ENCODE data around the gene TOM1.
"Not testable (repeated sequence)": the region's sequence is repeated elsewhere in the genome, so short reads cannot be mapped to it uniquely, and the experiment has no call there.

Gene TOM1

DNA sequence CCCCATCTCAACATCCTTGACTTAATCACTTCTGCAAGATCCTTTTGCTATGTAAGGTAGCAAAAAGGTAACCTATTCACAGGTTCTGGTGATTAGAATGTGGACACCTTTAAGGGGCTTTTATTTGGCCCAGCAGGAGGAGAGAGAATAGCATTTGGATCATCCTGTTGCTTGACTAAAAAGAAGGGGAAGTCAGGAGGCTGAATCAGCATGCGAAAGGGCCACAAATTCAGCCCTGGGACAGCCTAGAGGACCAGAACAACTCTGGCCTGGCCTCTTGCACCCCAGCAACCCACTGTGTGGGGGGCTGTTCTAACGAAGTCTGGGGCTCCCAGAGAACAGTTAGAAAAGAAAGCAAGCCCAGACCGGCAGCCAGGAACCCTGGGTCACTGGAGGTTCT is 78.0 kb downstream of the TOM1 start:
- no peak for DNase-seq

DNA sequence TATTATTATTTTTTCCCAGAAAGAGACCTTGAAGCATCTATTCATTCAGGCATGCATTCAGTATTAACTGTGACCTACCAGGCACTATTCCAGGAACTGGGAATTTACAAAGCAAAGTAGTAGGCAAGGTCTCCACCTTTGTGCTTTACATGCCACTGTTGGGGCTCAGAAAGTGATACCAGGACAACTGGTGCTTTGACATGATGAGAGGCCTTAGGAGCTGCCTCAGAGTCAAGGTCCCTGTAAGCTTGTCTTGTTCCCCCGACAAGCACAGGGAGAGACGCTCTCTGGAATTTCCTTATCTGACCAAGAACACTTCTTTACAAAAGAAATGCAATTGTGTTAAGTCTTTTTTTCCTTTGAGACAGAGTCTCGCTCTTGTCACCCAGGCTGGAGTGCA is 78.9 kb downstream of the TOM1 start:
- DNase-seq, result no peak

DNA sequence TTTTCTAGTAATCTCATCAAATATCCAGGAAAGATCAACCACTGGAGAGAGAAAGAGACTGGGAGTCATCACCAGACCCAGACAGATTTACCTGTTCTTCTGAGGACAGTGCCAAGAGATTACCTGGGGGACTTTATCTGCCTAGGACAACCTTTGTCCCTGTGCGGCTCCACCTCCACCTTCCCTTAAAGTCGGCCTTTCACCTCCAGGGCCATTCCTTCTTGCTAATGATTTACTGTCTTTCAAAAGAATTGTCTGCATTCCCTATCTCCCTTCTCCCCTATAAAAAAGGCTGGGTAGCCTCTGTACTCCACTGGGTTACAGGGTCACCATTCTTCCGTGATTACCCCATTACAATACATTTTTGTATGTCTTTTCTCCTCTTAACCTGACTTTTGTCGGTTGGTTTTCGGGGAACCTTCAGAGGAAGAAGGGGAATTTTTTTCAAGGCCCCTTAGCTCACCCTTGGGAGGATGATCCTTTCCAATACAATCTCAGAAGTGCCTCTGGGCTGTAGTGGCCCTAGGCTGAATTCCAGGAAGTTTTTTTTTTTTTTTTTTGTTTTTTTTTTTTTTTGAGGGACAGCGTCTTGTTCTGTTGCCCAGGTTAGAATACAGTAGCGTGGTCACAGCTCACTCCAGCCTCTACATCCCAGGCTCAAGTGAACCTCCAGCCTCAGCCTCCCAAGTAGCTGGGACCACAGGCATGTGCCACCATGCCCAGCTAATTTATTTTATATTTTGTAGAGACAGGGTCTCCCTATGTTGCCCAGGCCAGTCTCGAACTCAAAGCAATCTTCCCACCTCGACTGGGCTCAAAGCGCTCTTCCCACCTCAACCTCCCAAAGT is 79.7 kb downstream of the TOM1 start:
- no peak for DNase-seq

DNA sequence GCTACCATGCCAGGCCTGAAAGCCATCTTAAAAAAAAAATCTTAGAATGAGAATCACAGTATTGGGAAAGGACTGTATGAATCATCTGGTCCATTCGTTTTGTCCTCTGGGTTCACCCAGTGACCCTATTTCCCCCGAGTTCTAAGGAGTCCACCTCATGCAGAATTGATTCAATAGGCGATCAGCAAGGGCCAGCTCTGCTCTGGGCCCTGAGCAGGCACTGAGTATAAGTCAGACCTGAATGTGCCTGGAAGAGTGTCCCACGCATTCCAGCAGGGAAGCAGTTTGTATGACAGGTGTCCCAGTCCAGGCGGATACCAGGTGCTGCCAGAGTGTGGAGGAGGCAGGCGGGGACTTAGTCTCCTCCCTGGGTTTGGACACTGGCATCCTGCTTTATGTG is 80.3 kb downstream of the TOM1 start:
- DNase-seq, result no peak

DNA sequence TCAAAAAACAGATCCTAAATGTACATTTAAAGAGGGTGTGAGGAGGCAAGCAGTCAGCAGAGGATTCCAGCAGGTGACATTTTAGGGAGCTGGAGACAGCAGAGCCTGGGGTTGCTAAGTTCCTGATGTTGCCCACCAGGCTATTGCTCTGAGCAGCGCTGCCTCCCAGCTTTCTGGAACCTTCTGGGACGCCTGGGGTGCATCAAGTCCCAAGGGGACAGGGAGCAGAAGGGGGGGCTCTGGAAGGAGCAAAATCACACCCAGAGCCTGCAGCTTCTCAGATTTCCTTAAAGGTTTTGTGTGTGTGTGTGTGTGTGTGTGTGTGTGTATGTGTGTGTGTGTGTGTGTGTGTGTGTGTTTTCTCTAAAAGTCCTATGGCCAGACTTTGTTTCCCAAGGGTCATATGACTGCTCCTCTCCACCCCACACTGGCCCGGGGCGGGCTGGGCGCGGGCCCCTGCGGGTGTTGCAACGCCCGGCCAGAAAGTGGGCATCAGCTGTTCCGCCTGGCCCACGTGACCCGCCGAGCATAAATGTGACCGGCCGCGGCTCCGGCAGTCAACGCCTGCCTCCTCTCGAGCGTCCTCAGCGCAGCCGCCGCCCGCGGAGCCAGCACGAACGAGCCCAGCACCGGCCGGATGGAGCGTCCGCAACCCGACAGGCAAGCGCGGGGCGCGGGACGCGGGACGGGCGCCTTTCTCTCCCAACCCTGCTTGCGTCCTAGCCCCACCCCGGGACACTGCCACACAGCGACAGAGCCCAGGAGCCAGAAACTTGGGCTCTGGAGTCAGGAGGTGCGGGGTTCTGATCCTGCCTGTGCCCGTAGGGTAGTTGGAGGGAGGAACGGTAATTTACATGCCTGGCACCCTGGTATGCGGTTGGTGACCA is 81.1 kb downstream of the TOM1 start, which contains the start of gene HMOX1:
Gene HMOX1, plus strand, starts transcription at position 560 of the 887 bp plus-strand sequence. Its CDS starts 78 bp downstream, at position 638.
- no peak for DNase-seq

DNA sequence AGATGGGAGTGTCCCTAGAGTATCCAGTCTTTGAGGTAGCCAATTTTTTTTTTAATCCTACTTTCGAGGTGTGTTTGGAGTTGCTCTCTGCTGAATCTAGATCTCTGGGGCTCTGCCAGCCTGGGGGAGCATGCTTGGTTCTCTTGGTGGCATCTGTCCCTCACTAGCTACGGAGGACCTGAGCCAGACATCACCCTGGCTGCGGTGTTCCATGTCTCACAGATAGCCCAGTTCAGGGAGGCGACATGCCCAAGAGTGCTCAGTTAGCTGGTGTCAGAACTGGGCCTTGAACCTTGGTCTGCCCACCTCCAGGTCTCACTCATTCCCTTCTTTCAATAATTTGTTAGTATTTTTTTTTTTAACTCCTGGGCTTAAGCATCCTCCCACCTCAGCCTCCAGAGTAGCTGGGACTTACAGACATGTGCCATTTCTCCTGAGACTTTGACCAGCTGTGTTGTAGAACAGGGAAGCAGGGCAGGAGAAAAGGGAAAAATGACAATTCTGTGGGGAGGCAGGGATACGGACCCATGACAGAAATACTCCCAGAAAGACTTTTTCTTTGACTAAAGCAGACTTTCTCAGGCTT is 81.8 kb downstream of the TOM1 start:
- DNase-seq, result no peak

DNA sequence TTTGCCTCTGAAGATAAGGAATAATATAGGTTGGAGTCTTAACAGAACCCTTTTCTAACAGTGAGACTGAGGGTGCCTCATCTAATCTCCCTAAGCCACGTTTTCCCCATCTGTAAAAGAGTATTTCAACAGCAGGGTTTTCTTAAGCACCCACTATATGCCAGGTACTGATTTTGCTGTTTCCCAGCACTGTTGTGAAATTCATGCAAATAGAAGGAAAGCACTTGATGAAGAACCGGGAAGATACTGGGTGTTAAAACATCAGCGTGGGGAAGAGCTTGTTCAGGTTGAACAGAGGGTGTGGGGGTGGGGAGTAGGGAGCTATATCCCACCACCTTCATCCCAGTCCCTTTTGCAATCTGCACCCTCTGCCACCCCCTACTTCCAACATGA is 84.0 kb downstream of the TOM1 start:
- no peak for DNase-seq

DNA sequence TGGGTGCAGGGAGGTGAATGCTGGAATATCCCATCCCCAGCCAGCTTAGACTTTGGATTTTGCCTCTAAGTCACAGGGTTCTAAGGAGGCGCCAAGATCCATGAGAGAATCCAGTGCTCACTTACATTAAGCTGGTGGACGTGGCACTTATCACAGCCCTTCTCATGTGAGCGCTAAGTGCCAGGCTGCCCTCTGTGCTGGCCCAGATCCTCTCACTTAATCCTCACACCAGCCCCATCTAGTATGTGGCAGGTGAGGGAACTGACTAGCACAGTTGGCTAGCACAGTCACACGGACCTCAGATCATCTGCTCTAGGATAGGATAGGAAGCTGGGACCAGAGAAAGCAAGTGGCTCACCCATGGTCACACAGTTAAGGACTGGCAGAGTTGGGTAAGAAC is 84.8 kb downstream of the TOM1 start:
- DNase-seq, result no peak

DNA sequence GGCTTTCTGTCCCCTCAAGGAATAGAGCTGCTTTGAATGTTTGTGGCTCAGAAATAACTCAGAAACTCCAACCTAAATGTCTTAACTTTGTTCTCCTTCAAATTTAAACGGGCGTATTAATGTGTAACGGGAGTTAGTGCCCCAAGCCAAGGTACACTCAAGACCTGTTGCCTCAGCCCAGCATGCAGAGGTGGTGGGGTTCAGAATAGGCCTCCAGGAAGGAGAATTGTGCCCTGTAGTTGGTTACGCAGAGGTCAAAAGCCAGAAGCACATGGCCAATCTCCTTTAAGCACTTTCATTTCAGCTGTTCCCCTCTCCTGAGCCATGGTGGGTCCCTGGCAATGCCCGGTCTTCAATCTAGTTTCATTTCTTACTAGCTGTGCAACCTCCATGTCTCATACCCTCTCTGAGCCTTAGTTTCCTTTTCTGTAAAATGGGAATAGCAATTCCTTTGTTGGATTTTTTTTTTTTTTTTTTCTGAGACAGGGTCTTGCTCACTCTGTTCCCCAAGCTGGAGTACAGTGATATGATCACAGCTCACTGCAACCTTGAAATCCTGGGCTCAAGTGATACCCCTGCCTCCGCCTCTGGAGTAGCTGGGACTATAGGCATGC is 85.4 kb downstream of the TOM1 start:
- DNase-seq, result no peak

DNA sequence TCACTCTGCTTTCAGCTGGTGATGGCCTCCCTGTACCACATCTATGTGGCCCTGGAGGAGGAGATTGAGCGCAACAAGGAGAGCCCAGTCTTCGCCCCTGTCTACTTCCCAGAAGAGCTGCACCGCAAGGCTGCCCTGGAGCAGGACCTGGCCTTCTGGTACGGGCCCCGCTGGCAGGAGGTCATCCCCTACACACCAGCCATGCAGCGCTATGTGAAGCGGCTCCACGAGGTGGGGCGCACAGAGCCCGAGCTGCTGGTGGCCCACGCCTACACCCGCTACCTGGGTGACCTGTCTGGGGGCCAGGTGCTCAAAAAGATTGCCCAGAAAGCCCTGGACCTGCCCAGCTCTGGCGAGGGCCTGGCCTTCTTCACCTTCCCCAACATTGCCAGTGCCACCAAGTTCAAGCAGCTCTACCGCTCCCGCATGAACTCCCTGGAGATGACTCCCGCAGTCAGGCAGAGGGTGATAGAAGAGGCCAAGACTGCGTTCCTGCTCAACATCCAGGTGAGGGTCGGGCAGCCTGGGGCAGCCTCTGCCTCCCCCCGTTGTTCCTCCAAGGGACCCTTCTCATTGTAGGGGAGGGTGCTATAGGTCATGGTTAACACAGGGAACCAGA is 87.1 kb downstream of the TOM1 start:
- no peak for DNase-seq

DNA sequence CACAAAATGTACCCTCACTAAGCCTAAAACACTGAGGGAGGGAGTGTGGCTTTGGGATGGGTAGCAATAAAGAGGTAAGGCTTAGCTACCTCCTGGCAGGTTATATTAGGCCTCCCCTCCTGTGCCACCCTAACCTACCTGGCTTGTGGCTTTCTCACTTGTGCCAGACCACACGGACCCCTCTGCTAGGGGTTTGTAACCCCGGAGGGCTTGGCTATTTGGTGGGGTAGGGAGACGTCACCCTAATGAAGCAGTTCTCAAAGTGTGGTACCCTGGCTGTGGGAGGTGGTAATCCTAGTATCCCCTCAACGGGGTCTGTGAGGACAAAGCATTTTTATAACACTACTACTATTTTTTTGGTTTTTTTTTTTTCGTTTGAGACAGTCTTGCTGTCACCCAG is 91.2 kb downstream of the TOM1 start:
- DNase-seq, result no peak

DNA sequence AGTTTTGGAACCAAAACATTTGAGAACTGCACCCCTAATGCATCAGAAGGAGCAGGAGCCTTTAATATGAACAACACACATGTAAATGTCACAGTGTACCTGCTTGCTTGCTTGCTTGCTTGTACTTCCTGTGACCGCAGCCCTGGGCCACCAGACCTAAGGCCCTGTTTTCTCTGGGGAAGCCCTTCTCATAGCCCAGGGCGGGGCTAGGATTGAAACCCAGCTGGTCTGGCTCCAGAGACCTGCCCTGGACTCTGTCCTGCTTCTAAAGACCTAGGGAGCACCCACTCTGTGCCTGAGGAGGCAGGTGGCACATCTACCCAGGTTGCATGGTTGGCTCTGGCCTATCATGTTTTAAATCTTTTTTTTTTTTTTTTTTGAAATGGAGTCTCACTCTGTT is 92.7 kb downstream of the TOM1 start:
- DNase-seq, result no peak

DNA sequence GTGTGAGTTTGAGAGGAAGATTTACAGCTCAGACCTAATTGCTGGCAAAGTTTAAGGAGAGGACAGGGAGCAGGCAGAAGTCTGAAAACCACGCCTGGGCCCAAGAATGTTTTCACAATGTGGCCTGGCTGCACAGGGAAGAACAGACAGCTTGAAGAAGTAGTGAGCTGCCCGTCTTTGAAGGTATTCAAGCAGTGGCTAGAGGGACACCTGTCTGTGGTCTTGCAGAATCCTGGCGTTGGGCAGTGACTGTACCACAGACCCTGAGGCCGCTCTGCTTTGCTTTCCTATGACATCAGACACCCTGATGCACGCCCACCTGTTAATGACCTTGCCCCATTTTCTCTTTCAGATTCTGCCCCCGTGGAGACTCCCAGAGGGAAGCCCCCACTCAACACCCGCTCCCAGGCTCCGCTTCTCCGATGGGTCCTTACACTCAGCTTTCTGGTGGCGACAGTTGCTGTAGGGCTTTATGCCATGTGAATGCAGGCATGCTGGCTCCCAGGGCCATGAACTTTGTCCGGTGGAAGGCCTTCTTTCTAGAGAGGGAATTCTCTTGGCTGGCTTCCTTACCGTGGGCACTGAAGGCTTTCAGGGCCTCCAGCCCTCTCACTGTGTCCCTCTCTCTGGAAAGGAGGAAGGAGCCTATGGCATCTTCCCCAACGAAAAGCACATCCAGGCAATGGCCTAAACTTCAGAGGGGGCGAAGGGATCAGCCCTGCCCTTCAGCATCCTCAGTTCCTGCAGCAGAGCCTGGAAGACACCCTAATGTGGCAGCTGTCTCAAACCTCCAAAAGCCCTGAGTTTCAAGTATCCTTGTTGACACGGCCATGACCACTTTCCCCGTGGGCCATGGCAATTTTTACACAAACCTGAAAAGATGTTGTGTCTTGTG is 93.7 kb downstream of the TOM1 start:
- no peak for DNase-seq

DNA sequence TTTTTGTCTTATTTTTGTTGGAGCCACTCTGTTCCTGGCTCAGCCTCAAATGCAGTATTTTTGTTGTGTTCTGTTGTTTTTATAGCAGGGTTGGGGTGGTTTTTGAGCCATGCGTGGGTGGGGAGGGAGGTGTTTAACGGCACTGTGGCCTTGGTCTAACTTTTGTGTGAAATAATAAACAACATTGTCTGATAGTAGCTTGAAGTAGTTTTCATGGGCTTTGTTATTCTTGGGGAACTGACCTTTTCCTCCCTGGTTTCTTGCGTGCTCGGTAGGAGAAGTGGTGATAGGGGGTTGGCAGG is 94.3 kb downstream of the TOM1 start:
- DNase-seq, result no peak

DNA sequence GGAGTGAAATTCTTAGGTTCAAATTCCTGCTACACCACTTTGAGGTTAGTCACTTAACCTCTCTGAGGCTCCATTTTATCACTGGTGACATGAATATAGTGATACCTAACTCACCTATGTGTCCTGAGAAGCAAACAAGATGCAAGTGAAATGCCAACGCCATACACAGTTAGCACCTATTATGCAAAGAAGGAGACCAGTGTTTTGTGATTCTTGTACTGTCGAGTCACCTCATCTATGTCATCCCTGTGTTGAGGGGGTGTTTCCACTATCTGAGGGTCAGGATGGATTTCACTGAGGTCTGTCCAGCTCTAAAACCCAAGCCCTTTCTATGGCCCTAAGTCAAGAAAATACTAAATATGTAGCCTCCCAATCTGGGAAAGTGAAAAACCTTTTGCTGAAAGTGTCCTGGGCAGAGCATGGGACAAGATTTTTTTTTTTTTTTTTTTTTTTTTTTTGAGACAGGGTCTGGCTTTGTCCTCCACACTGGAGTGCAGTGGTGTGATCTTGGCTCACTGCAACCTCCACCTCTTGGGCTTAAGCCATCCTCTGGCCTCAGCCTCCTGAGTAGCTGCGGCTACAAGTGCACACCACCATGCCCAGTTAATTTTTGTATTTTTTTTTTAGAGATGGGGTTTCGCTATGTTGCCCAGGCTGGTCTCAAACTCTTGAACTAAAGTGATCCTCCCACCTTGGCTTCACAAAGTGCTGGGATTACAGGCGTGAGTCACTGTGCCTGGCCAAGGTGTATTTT is 95.3 kb downstream of the TOM1 start:
- DNase-seq, result no peak

DNA sequence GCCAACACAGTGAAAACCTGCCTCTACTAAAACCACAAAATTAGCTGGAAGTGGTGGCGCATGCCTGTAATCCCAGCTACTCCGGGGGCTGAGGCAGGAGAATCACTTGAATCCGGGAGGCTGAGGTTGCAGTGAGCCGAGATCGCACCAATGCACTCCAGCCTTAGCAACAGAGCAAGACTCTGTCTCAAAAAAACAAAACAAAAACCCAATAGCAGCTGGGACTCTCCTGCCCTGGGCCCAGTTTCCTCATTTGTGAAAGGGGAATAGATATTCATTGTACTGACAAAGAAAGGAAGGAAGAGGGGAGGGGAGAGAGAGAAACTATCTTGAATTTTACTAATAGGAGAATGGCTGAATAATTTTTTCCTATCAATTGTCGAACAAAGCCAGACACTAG is 96.9 kb downstream of the TOM1 start:
- not testable (repeated sequence) for DNase-seq

DNA sequence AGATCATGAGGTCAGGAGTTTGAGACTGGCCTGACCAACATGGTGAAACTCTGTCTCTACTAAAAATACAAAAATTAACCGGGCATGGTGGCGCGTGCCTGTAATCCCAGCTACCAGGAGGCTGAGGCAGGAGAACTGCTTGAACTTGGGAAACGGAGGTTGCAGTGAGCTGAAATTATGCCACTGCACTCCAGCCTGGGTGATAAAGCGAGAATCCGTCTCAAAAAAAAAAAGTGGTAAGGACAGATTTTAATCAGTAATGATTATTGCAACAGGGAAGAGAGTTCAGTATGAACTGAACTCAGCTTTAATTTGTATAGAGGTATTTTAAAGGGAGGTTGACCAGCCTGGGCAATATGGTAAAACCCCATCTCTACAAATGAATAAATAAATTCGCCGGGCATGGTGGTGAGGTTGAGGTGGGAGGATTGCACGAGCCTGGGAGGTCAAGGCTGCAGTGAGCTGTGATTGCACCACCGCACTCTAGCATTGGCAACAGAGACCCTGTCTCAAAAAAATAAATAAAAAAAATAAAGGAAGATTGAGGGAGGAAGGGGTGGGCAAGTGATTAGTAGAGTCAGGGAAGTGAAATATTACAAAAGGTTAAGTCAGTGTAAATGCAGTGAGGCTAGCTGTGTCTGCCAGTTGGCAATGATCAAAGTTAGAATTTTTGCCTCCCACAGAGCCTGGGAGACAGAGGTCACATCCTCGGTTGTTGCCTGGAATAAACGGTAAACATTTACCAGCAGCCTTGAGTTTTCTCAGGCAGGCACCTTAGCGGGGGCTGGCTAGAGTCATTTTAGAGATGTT is 97.6 kb downstream of the TOM1 start:
- DNase-seq, result no peak

Measured in NCI-H2107 (cell line).